HG03469 (cell line): ENCODE data around the gene SIK3.
A peak's percentile ranks its signal among the peaks of the same experiment; 100 is the strongest.
"Not testable (repeated sequence)": the region's sequence is repeated elsewhere in the genome, so short reads cannot be mapped to it uniquely, and the experiment has no call there.

Experiments used
- ATAC-seq: cut with Tn5 transposase; IDR thresholded peaks from one replicate; pipeline ENCODE4 v1.9.1; 2021; ENCODE audit warnings: mild to moderate bottlenecking, moderate library complexity, moderate number of reproducible peaks; ENCODE audit not compliant: unreplicated experiment

Gene SIK3

DNA sequence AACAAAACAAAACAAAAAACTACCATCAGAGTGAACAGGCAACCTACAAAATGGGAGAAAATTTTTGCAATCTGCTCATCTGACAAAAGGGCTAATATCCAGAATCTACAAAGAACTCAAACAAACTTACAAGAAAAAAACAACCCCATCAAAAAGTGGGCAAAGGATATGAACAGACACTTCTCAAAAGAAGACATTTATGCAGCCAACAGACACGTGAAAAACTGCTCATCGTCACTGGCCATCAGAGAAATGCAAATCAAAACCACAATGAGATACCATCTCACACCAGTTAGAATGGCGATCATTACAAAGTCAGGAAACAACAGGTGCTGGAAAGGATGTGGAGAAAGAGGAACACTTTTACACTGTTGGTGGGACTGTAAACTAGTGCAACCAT is 14.3 kb upstream of the SIK3 start:
- ATAC-seq = not testable (repeated sequence)

DNA sequence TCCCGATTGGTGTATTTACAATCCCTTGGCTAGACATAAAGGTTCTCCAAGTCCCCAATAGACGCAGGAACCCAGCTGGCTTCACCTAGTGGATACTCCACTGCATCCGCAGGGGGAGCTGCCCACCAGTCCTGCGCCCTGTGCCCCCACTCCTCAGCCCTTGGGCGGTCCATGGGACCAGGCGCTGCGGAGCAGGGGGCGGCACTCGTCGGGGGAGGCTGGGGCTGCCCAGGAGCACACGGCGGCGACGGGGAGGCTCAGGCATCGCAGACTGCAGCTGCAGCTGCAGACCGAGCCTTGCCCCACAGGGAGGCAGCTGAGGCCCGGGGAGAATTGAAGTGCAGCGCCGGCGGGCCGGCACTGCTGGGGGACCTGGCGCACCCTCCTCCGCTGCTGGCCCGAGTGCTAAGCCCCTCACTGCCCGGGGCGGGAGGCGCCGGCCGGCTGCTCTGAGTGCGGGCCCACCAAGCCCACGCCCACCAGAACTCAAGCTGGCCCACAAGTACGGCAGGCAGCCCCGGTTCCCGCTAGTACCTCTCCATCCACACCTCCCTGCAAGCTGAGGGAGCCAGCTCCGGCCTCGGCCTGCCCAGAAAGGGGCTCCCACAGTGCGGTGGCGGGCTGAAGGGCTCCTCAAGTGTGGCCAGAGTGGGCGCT is 12.2 kb upstream of the SIK3 start:
- no peak for ATAC-seq

DNA sequence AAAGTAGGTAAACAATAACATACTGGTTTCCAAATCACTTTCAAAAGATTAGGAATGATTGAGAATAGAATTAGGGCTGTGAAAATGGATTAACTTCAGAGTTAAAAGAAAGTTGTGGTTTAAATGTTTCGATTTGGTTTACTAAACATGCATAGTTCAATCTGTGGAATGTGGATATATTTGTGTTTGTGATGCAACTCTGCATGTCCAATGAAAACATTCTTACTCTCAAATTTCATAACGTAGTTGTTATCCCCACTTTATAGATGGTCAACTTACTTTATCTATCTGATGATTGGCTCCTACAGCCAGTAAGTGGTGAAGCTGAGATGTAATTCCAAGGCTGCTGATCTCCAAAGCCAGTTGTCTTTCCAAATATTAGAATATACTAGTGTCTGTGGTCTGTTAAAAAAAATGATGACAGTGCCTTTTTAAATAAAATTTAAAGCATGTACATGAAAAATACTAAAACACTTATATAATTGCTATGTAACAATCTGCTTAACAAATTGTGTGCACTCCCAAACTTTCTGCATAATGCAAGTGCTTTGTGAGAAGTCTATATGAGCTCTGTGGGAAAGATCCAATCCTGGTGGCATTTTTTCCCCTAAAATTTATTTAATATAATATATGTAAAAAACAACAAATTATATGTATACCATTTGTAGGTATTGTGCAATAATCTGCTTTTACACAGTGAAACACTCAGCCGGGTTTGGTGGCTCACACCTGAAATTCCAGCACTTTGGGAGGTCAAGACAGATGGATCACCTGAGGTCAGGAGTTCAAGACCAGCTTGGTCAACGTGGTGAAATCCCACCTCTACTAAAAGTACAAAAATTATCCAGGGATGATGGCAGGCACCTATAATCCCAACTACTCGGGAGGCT is 9.7 kb upstream of the SIK3 start:
- no peak for ATAC-seq

DNA sequence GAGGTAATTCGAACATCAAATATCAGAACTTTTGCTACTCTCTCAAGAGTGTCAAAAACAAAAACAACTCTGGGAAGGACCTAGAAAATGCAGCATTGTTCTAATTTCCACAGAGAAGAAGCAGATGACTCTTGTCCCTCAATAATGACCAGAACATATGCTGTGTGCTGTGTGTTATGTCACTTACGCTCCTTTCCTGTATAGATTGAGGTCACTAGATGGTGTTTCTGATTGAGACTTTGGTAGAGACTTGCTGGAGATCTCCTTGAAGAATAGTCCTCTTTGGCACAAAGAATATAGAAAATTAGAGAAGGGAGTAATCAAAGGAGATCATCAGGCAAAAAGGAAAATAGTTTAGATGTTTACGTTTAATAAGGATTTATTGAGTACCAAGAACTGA is 2.3 kb upstream of the SIK3 start:
- no peak for ATAC-seq

DNA sequence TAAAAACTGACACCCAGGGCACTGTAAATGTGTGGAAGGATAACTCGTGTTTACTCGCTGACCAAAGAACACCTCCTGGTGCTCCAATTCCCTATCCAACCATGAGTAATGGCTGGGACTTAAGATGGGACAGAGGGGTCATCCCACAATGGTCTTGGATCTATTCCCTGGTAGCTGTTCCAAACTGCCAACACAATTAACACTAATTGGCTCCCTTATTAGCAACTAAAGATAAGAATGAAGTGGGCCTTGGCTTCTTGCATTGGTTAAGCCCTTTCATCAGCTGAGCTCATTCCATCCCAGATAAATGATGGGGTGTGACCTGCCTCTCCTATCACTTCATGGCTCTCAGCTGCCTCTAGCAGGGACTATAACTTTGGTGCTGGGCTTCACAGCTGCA is 1.5 kb upstream of the SIK3 start:
- ATAC-seq = no peak

DNA sequence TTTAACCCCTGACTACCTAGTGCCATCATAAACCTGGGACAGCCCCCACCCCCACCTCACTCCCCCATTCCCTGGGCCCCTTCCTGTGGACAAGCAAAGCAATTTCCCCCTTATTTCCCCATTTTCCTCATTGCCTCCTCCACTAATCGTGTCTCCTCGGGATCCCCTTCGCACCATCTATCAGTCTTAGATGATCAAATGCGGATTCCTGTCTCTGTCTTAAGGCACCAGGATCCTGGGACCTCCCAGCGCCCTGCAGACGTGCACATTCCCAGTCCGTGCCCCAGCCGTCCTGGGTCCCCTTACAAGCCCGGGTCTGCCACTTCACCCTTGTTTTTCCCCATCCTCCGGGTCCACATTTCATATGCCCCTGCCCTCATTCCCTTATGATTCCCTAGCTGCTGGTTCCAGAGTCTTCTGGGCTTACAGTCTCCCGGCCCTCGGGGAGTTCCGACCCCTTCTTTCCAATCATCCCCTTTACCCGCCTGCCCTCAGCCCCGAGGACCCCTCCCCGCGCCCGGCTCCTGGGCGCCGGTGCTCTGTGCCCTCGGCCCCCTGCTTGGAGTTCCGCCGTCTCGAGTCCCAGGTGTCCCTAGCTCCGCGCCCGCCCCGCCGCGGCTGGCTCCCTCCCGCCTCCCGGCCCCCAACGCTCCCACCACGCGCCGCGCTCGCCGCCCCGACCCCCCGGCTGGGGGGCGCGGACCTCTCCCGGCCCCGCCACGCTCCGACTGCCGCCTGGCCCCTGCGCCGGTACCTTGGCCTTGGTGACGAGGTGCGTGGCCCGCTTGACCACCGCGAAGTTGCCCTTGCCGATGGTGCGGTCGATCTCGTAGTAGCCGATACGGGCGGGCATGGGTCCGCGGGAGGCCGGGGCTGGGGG is 599 bp downstream of the SIK3 start:
- peak; percentile 6 for ATAC-seq

DNA sequence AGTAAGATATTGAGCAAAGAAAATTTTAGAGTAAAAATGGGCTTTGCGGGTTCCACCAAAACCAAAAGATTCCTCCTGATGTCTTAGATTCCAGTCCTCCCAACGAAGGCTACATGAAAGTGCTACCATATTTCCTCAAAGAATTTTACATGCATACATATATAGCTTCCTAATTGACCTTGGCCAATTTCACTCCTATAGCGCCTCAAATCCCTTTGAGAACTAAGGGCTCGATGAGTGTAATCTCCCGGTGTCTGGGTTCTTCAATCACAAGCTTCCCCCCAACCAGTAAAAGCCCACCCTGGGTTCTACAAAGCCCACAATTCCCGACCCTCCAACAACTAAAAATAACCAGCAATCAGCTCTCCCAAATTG is 1.2 kb downstream of the SIK3 start:
- ATAC-seq = no peak

DNA sequence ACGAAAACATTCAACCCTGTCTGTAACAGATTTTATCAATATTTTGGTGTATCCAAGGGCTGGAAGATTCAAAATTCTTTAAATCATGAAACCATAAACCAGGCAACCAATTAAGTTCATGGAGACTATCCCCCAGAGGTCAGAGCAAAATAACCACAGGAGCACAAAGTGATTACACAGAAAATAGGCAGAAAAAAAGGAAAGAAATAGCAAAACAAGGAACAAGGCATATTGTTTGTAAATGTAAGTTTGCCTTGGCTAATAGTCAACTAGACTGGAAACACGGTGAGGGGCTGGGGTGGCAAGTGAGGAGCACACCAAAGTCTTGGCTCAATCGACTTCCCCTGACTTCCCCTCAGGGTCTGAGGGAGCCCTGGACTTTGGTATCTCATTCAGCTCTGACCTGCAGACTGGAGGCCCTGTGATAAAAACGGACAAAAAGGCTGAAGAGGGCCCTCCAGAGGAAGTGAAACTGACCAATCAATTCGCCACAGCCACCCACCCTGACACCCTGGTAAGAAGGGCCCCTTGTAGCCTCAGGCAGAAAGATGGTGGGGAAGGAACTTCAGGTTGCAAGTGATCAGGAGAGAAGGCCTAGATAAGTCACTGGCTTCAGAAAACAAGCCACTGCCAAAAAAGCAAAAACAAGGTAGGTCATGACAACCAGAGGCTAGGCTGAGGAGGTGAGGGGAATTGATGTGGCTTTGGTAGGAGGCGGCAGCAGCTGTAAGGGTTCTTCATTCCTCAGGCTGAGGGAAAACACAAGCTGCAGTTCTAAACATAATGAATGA is 1.8 kb downstream of the SIK3 start:
- ATAC-seq = no peak

DNA sequence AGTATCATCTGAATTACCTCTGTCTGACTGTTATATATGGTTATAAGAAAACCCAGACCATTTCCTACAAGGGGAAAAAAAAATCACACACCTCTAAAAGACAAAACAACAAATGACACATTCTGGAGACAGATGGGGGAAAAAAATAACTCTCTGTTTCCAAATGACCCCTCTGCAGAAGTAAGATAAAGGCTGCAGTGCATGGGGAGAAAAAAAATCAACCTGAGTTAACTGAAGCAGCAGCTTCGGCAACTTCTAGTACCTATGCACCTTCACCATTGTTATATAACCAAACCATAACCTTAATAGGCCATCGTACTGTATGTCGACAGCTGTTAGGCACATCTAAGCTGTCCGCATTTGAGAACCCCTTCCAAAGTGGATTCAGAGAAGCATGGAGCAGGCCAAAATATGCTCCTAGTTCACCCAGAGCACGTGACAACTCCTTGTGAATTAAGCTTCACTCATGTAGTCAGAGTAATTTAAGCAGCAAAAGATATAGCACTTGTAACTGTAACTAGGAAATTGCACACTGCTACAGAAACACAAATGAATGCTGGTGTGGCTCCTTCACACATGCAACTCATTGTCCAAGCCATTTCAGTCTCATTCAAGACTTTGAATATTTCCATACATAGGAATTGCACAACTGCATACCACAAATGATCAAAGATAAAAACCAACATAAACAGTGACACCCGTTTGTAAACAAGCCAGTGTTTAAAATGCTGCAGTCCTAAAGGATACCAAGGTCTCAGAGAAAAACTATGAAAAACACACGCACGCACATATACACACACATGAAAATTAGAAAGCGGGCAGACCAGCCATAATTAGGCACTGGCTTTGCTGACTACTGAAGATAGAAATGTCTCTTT is 2.7 kb downstream of the SIK3 start:
- ATAC-seq = no peak

DNA sequence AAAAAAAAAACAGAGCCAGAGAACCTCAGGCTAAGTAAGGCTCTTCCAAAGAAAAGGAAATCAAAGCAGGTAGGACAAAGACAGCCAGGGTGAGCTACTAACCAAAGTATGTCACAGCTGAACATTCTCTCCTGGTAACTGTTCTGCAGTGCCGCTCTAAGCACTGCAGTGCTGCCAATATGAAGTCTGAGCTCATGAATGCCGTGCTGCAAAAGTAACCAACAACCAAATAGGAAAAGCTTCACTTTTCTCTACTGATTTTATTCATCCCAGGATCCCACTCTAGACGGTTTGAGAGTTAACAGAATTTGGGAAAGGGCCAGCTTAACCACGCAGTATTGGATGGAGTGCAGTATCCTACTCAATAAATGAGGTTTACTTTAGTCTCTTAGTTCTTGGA is 3.5 kb downstream of the SIK3 start:
- ATAC-seq = no peak

DNA sequence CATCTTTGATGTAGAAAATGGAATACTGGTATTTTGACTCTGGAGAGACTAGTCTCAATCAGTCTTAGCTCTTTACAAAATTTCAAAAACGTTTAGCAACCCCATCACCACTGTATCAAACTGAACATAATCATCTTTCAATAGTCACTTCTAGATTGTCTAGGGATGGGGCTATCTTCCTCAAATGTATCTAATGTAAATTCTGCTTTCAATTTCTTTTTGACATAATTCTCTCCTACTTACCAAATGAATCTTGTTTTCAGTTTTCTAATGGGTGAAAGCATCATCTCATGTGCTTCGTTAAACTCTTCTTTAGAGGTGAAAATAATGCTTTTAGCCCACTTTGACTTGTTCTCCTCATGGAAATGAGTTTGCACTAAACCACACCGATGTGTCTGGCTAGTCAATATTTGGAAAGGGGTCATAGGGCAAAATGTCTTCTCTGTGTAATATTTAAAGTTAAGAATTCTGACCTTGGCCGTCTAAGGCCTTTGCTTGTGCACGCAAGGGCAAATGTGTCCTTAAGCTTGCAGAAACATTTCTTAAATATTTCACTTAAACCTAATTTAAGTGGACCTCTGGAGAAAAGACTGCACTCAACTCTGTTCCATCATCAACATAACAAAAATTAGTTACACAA is 5.2 kb downstream of the SIK3 start:
- no peak for ATAC-seq

DNA sequence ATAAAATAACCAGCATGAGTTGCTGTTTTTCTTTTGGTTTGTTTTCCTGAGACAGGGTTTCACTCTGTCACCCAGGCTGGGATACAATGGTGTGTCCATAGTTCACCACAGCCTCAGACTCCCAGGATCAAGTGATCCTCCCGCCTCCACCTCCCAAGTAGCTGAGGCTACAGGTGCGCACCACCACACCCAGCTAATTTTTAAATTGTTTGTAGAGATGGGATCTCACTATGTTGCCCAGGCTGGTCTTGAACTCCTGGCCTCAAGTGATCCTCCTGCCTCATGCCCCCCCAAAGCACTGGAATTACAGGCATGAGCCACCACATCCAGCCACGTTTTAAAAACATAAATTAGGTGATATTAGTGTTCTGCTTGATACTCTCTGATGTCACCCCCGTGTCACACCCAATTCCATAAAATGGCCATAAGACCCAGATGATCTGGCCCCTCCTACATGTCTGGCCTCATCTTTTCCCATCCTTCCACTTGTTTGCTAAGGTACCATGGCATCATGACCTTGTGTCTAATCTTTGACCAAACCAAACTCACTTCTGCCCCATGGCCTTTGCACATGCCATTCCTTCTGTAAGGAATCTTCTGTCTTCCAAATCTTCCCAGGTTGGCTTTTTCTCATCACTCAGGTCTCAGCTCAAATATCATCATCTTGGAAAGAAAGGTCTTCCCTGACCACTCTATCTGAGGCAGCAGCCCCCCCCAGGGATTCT is 6.3 kb downstream of the SIK3 start:
- ATAC-seq = no peak

DNA sequence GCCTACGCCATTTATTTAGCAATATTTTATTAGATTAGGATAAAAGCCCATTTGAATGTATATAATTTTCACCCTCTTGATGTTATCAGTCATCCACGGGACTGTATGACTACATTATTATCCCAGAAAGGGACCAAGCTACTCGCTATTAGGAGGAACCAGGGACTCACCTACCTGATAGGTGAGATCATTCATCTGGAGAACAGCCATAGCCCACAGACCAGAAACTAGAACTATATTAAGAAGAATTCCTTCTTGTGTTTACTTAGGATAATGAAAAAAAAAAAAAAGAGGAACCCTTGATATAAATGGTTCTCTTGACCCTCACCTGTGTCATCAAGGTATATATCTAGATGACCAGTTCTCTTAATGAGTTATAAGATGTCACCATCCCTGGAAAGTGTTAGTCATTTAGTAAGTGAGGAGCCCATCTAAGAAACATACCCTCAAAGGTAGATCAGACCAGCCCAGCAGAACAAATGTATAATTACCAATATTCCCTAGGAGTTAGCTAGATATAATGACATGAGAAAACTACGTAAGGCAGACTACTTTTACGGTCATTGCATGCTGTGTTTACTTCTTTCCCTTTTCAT is 8.0 kb downstream of the SIK3 start:
- no peak for ATAC-seq

DNA sequence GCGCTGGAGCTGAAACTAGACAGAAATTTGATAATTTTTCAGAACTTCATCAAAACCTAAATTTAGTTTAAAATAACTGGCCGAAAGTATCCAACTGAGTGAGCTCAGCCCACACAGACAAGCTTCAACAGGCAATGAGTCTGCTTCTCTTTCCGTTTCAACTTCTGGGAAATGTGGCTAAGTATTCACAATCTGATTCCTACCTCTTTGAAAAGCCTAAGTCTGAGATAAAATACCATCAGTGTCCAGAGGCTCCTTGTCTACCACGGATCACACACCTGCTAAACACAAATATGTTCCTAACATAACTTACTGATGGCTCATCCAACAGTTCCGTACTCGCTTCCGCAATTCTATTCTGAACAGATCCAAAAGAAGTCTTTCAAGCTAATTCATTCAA is 8.5 kb downstream of the SIK3 start:
- no peak for ATAC-seq

DNA sequence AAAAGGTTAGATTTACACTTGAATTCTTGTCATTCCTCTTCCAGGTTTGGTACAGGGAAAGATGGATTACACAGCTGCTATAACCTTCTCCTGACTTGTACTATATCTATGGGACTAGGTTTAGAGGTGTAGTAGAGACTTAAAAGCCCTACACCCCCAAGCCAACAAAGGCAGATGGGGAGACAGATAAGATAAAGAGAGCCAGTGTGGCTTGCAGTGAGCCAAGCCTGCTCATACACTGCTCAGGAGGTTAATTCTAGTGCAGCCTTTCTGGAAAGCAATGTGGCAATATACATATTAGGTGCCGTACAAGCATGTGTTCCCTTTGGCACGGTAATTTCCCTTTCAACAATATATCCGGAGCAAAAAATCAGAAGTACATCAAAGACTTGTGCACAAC is 10.8 kb downstream of the SIK3 start:
- ATAC-seq = no peak

DNA sequence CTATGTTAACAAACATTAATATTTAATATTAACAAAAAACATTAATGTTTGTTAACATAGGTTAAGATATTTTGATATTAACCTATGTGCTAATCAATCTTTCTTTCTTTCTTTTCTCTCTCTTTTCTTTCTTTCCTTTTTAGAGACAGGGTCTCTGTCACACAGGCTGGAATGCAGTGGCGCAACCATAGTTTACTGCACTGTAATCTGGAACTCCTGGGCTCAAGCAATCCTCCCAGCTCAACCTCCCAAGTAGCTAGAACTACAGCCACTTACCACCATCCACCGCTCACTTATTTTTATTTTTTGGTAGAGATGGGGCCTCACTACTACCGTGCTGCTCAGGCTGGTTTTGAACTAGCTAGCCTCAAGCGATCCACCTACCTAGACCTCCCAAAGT is 13.2 kb downstream of the SIK3 start:
- ATAC-seq = no peak

DNA sequence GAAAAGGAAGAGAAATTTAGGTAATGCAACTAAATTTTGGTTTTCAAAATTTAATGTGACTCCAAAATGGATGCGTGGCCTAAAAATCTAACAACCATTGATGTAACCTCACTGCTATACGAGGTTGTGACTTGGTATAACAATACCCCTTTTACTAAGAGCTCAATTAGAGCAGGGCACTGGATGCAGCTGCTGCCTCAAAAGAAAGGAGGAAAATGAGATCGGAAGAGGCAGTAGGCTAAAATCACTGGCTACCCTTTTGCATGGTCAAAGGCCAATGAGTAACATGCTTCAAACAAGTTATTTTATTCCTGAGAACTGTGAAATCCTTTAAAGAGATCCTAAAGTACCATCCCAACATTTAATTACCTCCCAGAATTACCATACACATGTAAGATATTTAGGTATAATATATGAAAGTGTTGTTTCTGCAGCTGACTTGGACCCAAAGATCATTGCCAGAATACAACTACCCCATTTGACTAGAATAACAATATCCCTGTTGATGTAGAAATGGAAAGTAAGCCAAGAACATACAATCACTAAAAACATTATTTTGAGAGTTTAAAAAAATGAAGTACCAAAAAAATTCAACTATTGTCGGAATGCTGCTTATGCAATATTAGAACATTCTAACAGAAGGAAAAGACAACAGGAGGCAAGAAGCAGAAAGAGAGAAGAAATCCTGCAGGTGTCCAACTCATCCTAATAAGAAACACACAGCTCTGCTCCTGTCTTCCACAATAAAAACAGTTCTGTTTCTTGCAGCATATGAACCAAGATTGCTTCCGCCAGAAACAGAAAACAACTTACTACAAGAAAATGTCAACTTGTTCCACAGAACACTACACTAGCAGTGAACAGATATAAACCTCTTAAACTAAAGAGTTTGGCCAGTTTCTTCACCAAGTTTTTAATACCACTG is 15.0 kb downstream of the SIK3 start:
- no peak for ATAC-seq
